Activated CD4-positive, alpha-beta T cell treated with anti-CD3 and anti-CD28 coated beads for 36 hours (primary cell): Measurements from ENCODE around the gene ANKRD65. TPM values are rescaled to one million over a fixed set of nuclear protein-coding genes. Genes with fewer than 3 reads are reported as not detected.
A peak's percentile ranks its signal among the peaks of the same experiment; 100 is the strongest.
"Not testable (repeated sequence)": the region's sequence is repeated elsewhere in the genome, so short reads cannot be mapped to it uniquely, and the experiment has no call there.

Source experiments
- ATAC-seq: fragments of 200-7000 bp; cut with Tn5 transposase; one replicate; pipeline ENCODE4 v1.10.0; 2021; ENCODE audit warnings: mild to moderate bottlenecking, moderate library complexity
- CTCF ChIA-PET: fragments of 350-600 bp; sonication (Branson Sonifier 250); formaldehyde crosslinking; loops from one replicate; lab custom pipeline; 2021; ENCODE audit warnings: antibody characterized with exemption; lab: Charles Lee
- POLR2A ChIA-PET: fragments of 350-600 bp; sonication (Branson Sonifier 250); formaldehyde crosslinking; loops from one replicate; lab custom pipeline; 2021; ENCODE audit warnings: antibody characterized with exemption, inconsistent platforms; lab: Charles Lee
- DNase-seq: peaks from one replicate; pipeline ENCODE4 v3.0.0-alpha.2; 2020
- H3K27ac Mint-ChIP-seq: one replicate; pipeline ENCODE4 v1.8.0; 2021; ENCODE audit warnings: mixed read lengths
- H3K27me3 Mint-ChIP-seq: one replicate; pipeline ENCODE4 v1.8.0; 2021; ENCODE audit warnings: mixed read lengths
- H3K36me3 Mint-ChIP-seq: one replicate; pipeline ENCODE4 v1.8.0; 2021; ENCODE audit warnings: low read depth, mixed read lengths
- H3K4me1 Mint-ChIP-seq: one replicate; pipeline ENCODE4 v1.8.0; 2021; ENCODE audit warnings: mixed read lengths
- H3K4me3 Mint-ChIP-seq: one replicate; pipeline ENCODE4 v1.8.0; 2021; ENCODE audit warnings: mild to moderate bottlenecking, moderate library complexity, mixed read lengths
- H3K9me3 Mint-ChIP-seq: one replicate; pipeline ENCODE4 v1.8.0; 2021; ENCODE audit warnings: low read depth, mixed read lengths
- intact Hi-C, 2 experiments: fragments of 100-400 bp; cut with DNase I in 1 of 2; cut with micrococcal nuclease in 1 of 2; formaldehyde crosslinking; loops; one replicate each; pipeline versions ENCODE4 v1.14.2 to v1.15.1; 2022 to 2024; cut with DNase I, micrococcal nuclease
- total RNA-seq, 2 experiments: library from RNA; stranded (reverse); gene quantifications; one replicate each; pipeline ENCODE4 v1.2.3, GENCODE V29; 2021

ANKRD65 gene
- total RNA-seq, 2 experiments from 2014 or later, result not detected

GRCh38 chr1:1434131-1434823, 13.2 kb upstream of the ANKRD65 start:
- H3K4me3 Mint-ChIP-seq, result peak overlapping the region; percentile 28
- CTCF ChIA-PET, result interaction anchor here (0.7 kb wide), 1 partner anchor 11 kb away, joined by 3 read pairs; no protein-coding TSS in a partner anchor
- intact Hi-C loops, result loop anchor here in 1 of 2 experiments (2.0 kb wide), 2 partner anchors 35 to 85 kb away; partner anchors contain the start of genes CCNL2 and DVL1

DNA sequence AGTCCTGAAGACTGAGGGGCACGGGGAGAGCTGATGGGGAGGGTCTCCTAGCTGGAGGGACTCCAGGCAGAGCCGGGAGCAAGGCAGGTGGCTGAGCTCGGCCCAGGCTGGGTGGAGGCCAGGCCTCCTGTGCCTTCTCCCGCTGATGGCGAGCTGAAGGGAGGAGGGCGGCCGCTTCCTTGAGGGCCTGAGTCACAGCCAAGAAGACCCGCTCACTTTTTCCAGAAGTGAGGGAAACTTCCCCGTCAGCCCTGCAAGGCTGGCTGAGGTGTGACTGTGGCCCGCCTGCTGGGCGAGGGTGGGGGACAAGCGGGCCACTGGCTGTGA, 12.7 kb upstream of the ANKRD65 start:
- H3K27me3 Mint-ChIP-seq, result peaks cover 21% of the 10 kb centered on the region
- H3K4me3 Mint-ChIP-seq, result no peak overlapping the region
- DNase-seq (peak; percentile 86), ATAC-seq (peak; percentile 84)
- H3K4me1 Mint-ChIP-seq, result peaks cover 10% of the 10 kb centered on the region
- intact Hi-C loops, result loop anchor here in 1 of 2 experiments (2.0 kb wide), 2 partner anchors 35 to 85 kb away; partner anchors contain the start of genes CCNL2 and DVL1
- H3K27ac Mint-ChIP-seq, result peak overlapping the region; percentile 37
- no peaks in the 10 kb centered on the region for H3K36me3 Mint-ChIP-seq
- CTCF ChIA-PET, result interaction anchor here (0.7 kb wide), 1 partner anchor 11 kb away, joined by 3 read pairs; no protein-coding TSS in a partner anchor
- no peaks in the 10 kb centered on the region for H3K9me3 Mint-ChIP-seq
- POLR2A ChIA-PET, result no interaction called here

More at GRCh38 chr1:1434131-1434823, 13.2 kb upstream of the ANKRD65 start:
- POLR2A ChIA-PET, result no interaction called here
- DNase-seq, result peak; percentile 50
- peaks cover 22% of the 10 kb centered on the region for H3K27me3 Mint-ChIP-seq
- no peaks in the 10 kb centered on the region for H3K36me3 Mint-ChIP-seq
- no peaks in the 10 kb centered on the region for H3K9me3 Mint-ChIP-seq
- H3K4me1 Mint-ChIP-seq, result peaks cover 10% of the 10 kb centered on the region
- no peak for ATAC-seq
- H3K27ac Mint-ChIP-seq, result no peak overlapping the region

- ChIA-PET CTCF (interaction anchor here (0.7 kb wide), 1 partner anchor 10 kb away, joined by 3 read pairs; no protein-coding TSS in a partner anchor), POLR2A (no interaction called here)
- H3K4me3 Mint-ChIP-seq, result no peak overlapping the region
- H3K27ac Mint-ChIP-seq, result peak overlapping the region; percentile 37
- H3K4me1 Mint-ChIP-seq, result peaks cover 12% of the 10 kb centered on the region
- H3K27me3 Mint-ChIP-seq, result peaks cover 21% of the 10 kb centered on the region
- DNase-seq (no peak), ATAC-seq (no peak)
- intact Hi-C loops, result no loop called here
- H3K36me3 Mint-ChIP-seq, result no peaks in the 10 kb centered on the region
- H3K9me3 Mint-ChIP-seq, result no peaks in the 10 kb centered on the region
These were observed 12.1 kb upstream of the ANKRD65 start for GRCh38 chr1:1432951-1433803.

DNA sequence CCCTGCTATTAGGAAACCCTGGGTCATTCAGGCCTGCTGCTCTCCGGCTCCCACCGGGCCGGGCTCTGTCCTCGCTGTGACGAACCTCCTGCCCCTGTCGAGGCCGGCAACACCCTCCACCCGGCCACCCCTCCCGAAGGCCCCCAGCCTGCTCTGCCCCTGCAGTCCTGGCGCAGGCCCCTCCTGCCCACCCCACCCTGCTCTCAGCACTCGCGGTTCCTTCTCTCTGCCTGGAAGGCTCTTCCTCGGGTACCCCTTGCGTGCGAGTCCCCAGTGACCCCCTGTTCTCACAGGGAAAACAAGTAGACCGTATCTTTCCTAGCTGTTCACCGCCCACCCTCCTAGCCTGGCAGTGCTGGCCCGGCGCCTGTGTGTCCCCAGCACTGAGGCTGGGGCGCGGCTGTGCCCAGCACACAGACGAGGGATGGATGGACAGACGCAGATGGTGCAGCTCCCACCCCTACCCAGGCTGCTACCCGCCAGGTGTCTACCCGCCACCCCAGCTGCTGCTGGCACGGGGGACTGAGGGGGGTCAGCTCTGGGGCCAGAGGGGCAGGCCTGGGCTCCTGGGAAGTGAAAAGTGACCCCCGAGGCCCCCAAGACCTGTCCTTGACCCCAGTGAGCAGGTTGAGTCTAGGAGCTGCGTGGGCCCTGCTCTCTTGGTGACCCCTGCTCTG, 11.3 kb upstream of the ANKRD65 start:
- no peak overlapping the region for H3K4me3 Mint-ChIP-seq
- DNase-seq (no peak), ATAC-seq (no peak)
- H3K27me3 Mint-ChIP-seq, result peaks cover 21% of the 10 kb centered on the region
- no peak overlapping the region for H3K27ac Mint-ChIP-seq
- intact Hi-C loops, result no loop called here
- peaks cover 12% of the 10 kb centered on the region for H3K4me1 Mint-ChIP-seq
- no peaks in the 10 kb centered on the region for H3K36me3 Mint-ChIP-seq
- CTCF ChIA-PET, result no interaction called here
- POLR2A ChIA-PET, result no interaction called here
- no peaks in the 10 kb centered on the region for H3K9me3 Mint-ChIP-seq

DNA sequence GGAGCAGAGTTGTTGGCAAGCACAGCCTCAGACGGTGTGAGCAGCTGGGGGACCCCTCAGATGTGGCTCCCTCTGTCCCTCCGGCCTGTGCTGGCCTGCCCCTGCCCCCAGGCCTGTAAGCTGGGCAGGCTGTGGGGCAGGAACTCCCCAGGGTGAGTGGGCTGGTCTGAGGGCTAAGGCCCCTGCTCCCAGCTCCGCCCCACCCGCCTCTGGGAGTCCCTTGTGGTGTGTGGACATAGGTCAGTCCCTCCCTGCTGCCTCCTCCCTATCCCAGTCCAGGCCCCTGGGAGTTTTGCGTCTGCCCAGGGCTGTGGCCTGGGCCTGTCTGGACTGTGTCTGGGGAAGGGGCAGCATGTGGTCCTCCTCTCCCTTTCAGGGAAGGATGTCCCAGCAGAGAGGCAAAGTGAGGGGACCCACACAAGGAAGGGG, 10.8 kb upstream of the ANKRD65 start:
- DNase-seq (no peak), ATAC-seq (no peak)
- peaks cover 12% of the 10 kb centered on the region for H3K4me1 Mint-ChIP-seq
- no peaks in the 10 kb centered on the region for H3K9me3 Mint-ChIP-seq
- CTCF ChIA-PET, result no interaction called here
- no peaks in the 10 kb centered on the region for H3K36me3 Mint-ChIP-seq
- H3K27me3 Mint-ChIP-seq, result peaks cover 21% of the 10 kb centered on the region
- no peak overlapping the region for H3K27ac Mint-ChIP-seq
- no peak overlapping the region for H3K4me3 Mint-ChIP-seq
- POLR2A ChIA-PET, result no interaction called here
- intact Hi-C loops, result no loop called here

GRCh38 chr1:1430992-1431844, 10.1 kb upstream of the ANKRD65 start:
- intact Hi-C loops, result no loop called here
- ATAC-seq (no peak), DNase-seq (no peak)
- CTCF ChIA-PET, result interaction anchor here (1.0 to 1.6 kb wide), 2 partner anchors 23 to 32 kb away, joined by 3 read pairs; partner anchors contain the start of gene CCNL2
- Mint-ChIP-seq H3K27me3 (peaks cover 20% of the 10 kb centered on the region), H3K4me3 (no peak overlapping the region), H3K27ac (no peak overlapping the region), H3K4me1 (peaks cover 12% of the 10 kb centered on the region), H3K36me3 (no peaks in the 10 kb centered on the region), H3K9me3 (no peaks in the 10 kb centered on the region)
- POLR2A ChIA-PET, result no interaction called here

GRCh38 chr1:1430114-1430982, 9.3 kb upstream of the ANKRD65 start:
- Mint-ChIP-seq H3K4me3 (no peak overlapping the region), H3K4me1 (peaks cover 12% of the 10 kb centered on the region), H3K9me3 (no peaks in the 10 kb centered on the region), H3K27me3 (peaks cover 23% of the 10 kb centered on the region), H3K27ac (no peak overlapping the region), H3K36me3 (no peaks in the 10 kb centered on the region)
- intact Hi-C loops, result no loop called here
- POLR2A ChIA-PET, result no interaction called here
- ATAC-seq, result no peak
- CTCF ChIA-PET, result interaction anchor here (1.0 to 1.6 kb wide), 2 partner anchors 23 to 31 kb away, joined by 3 read pairs; partner anchors contain the start of gene CCNL2
- no peak for DNase-seq

DNA sequence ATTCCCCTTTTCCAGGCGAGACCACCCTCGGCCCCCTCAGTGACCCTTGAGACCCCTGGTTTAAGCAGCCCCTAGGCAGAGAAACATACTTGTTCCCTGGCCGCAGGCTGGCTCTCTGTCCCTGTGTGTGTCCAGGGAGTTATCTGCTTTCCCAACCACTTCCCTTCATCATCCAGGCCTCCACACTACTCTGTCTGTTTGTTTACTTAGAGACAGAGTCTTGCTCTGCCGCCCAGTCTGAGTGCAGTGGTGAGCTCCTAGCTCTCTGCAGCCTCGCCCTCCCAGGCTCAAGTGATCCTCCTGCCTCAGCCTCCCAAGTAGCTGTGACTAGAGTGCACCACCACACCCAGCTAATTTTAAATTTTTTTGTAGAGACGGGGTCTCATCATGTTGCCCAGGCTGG, 8.6 kb upstream of the ANKRD65 start:
- CTCF ChIA-PET, result interaction anchor here (1.6 to 1.7 kb wide), 2 partner anchors 22 to 58 kb away, joined by 3 to 4 read pairs; no protein-coding TSS in a partner anchor
- Mint-ChIP-seq H3K27ac (no peak overlapping the region), H3K9me3 (no peaks in the 10 kb centered on the region), H3K27me3 (peaks cover 23% of the 10 kb centered on the region), H3K36me3 (no peaks in the 10 kb centered on the region), H3K4me3 (no peak overlapping the region), H3K4me1 (peaks cover 7% of the 10 kb centered on the region)
- no peak for ATAC-seq
- intact Hi-C loops, result no loop called here
- no peak for DNase-seq
- POLR2A ChIA-PET, result no interaction called here

DNA sequence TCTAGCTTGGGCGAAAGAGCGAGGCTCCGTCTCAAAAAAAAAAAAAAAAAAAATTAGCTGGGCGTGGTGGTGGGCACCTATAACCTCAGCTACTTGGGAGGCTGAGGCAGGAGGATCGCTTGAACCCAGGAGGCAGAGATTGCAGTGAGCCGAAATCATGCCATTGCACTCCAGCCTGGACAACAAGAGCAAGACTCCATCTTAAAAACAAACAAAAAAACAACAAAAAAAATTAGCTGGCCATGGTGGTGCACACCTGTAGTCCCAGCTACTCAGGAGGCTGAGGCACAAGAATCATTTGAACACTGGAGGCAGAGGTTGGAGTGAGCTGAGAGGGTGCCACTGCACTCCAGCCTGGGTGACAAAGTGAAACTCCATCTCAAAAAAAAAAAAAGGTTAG, 7.9 kb upstream of the ANKRD65 start:
- H3K4me1 Mint-ChIP-seq, H3K4me3 Mint-ChIP-seq, H3K27ac Mint-ChIP-seq, intact Hi-C loops, H3K36me3 Mint-ChIP-seq, H3K9me3 Mint-ChIP-seq, ATAC-seq, DNase-seq, POLR2A ChIA-PET: not testable (repeated sequence)
- peaks cover 23% of the 10 kb centered on the region for H3K27me3 Mint-ChIP-seq
- CTCF ChIA-PET, result interaction anchor here (1.7 kb wide), 1 partner anchor 57 kb away, joined by 4 read pairs; no protein-coding TSS in a partner anchor

DNA sequence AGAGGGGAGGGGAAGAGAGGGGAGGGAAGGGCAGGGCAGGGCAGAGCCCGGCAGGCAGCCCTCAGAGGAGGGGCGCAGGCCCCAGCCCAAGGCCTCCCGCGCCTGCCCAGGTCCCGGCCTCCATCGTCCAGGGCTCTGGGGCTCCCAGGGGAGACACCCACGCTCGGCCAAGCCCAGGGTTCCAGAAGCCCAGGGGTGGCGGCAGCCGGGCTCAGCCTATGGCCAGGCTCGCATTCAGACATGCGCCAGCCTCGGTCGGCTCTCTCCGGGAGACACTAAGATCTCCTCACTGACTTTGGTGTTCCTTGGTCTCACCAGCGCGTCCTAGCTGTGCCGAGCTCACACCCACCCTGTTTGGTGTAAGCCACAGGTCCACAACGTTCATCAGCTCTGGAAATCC, 7.1 kb upstream of the ANKRD65 start:
- H3K9me3 Mint-ChIP-seq, result no peaks in the 10 kb centered on the region
- H3K36me3 Mint-ChIP-seq, result no peaks in the 10 kb centered on the region
- H3K4me3 Mint-ChIP-seq, result no peak overlapping the region
- ATAC-seq (no peak), DNase-seq (peak; percentile 6)
- POLR2A ChIA-PET, result no interaction called here
- H3K4me1 Mint-ChIP-seq, result peaks cover 4% of the 10 kb centered on the region
- H3K27ac Mint-ChIP-seq, result no peak overlapping the region
- CTCF ChIA-PET, result interaction anchor here (1.7 kb wide), 1 partner anchor 57 kb away, joined by 4 read pairs; no protein-coding TSS in a partner anchor
- intact Hi-C loops, result no loop called here
- peaks cover 23% of the 10 kb centered on the region for H3K27me3 Mint-ChIP-seq
